Activated B cell treated with CpG ODN at 0.5 μM for 24 hours (primary cell): ENCODE measurements around the gene CDH20. TPM values are rescaled to one million over a fixed set of nuclear protein-coding genes. Genes with fewer than 3 reads are reported as not detected.

ENCODE experiments used
- ATAC-seq: fragments of 200-7000 bp; cut with Tn5 transposase; one replicate; pipeline ENCODE4 v1.10.0; 2021; ENCODE audit warnings: low read depth, mild to moderate bottlenecking, moderate library complexity
- CTCF ChIA-PET: fragments of 350-600 bp; sonication (Branson Sonifier 250); formaldehyde crosslinking; loops from one replicate; lab custom pipeline; 2021; ENCODE audit warnings: antibody characterized with exemption; lab: Charles Lee
- POLR2A ChIA-PET: fragments of 350-600 bp; sonication (Branson Sonifier 250); formaldehyde crosslinking; loops from one replicate; lab custom pipeline; 2021; ENCODE audit warnings: antibody characterized with exemption; lab: Charles Lee
- DNase-seq: peaks from one replicate; pipeline ENCODE4 v3.0.0; 2022
- H3K27ac Mint-ChIP-seq: one replicate; pipeline ENCODE4 v1.8.0; 2020; ENCODE audit warnings: mixed read lengths
- H3K27me3 Mint-ChIP-seq: one replicate; pipeline ENCODE4 v1.8.0; 2021; ENCODE audit warnings: mixed read lengths
- H3K36me3 Mint-ChIP-seq: one replicate; pipeline ENCODE4 v1.8.0; 2021; ENCODE audit warnings: low read depth, mixed read lengths
- H3K4me1 Mint-ChIP-seq: one replicate; pipeline ENCODE4 v1.8.0; 2021; ENCODE audit warnings: mixed read lengths
- H3K4me3 Mint-ChIP-seq: one replicate; pipeline ENCODE4 v1.8.0; 2020; ENCODE audit warnings: mild to moderate bottlenecking, mixed read lengths
- H3K9me3 Mint-ChIP-seq: one replicate; pipeline ENCODE4 v1.8.0; 2020; ENCODE audit warnings: mixed read lengths
- CTCF ChIP-seq: fragments of 200-600 bp; IDR thresholded peaks from one replicate; pipeline ENCODE4 v1.8.0; 2022; ENCODE audit warnings: antibody characterized with exemption, mild to moderate bottlenecking
- intact Hi-C: fragments of 100-400 bp; cut with micrococcal nuclease; formaldehyde crosslinking; loops from one replicate; pipeline ENCODE4 v1.15.1; 2024
- total RNA-seq: library from RNA; stranded (reverse); gene quantifications from 2 replicates; pipeline ENCODE4 v1.2.3, GENCODE V29; 2022

The CDH20 gene
- 0.07 TPM in 1 of 2 replicates, not detected in the other for total RNA-seq

DNA sequence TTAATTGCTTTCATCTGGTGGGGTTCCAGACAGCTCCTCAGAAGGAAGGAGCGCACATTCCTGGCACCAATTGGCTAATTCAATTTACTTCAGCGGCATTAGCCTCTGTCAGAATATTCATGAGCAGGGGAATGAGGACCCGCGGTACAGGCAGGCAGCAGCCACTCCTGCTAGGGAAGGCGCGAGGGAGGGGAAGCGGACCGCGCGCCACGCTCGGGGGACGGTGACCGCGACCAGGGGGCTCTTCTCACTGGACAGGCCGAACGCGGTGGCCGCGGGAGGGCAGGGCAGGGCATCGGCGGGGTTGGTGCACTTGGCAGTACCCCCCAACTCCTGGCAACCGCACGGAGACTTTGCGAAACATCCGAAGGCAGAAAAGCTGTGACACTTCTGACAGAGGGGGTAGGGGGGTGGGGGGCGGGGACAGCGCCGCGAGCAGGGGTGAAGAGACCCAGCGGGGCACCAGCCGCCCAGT is at the start of gene CDH20:
Gene CDH20, plus strand, starts transcription at position 160 of the 475 bp plus-strand sequence.
- ChIA-PET POLR2A (no interaction called here), CTCF (no interaction called here)
- H3K27me3 Mint-ChIP-seq, result peaks cover 31% of the 10 kb centered on the region
- DNase-seq, result no peak
- intact Hi-C loops, result no loop called here
- H3K27ac Mint-ChIP-seq, result no peak within 1 kb of the TSS
- TF ChIP-seq CTCF, result no peak
- H3K4me1 Mint-ChIP-seq, result peaks cover 3% of the 10 kb centered on the region
- no peak for ATAC-seq
- H3K9me3 Mint-ChIP-seq, result no peaks in the 10 kb centered on the region
- H3K36me3 Mint-ChIP-seq, result no peaks in the 10 kb centered on the region
- H3K4me3 Mint-ChIP-seq, result no peak within 1 kb of the TSS

GRCh38 chr18:61284039-61284438 is 49.2 kb upstream of the CDH20 start:
- Mint-ChIP-seq H3K36me3 (no peaks in the 10 kb centered on the region), H3K4me1 (no peaks in the 10 kb centered on the region), H3K9me3 (peaks cover 8% of the 10 kb centered on the region), H3K27ac (no peak overlapping the region), H3K4me3 (no peak overlapping the region), H3K27me3 (no peaks in the 10 kb centered on the region)
- ATAC-seq, result no peak
- CTCF ChIA-PET, result no interaction called here
- DNase-seq, result no peak
- no peak for TF ChIP-seq CTCF
- intact Hi-C loops, result no loop called here
- POLR2A ChIA-PET, result no interaction called here

- DNase-seq (no peak), ATAC-seq (no peak)
- ChIA-PET POLR2A (no interaction called here), CTCF (no interaction called here)
- TF ChIP-seq CTCF, result no peak
- Mint-ChIP-seq H3K27me3 (no peaks in the 10 kb centered on the region), H3K36me3 (no peaks in the 10 kb centered on the region), H3K4me3 (no peak overlapping the region), H3K4me1 (no peaks in the 10 kb centered on the region), H3K27ac (no peak overlapping the region), H3K9me3 (peaks cover 3% of the 10 kb centered on the region)
- intact Hi-C loops, result no loop called here
These were observed 47.5 kb upstream of the CDH20 start for GRCh38 chr18:61285777-61286176.

GRCh38 chr18:61286867-61287266 is 46.4 kb upstream of the CDH20 start:
- Mint-ChIP-seq H3K27me3 (no peaks in the 10 kb centered on the region), H3K27ac (no peak overlapping the region), H3K36me3 (no peaks in the 10 kb centered on the region), H3K4me1 (no peaks in the 10 kb centered on the region), H3K4me3 (no peak overlapping the region), H3K9me3 (no peaks in the 10 kb centered on the region)
- ATAC-seq (no peak), DNase-seq (no peak)
- POLR2A ChIA-PET, result no interaction called here
- TF ChIP-seq CTCF, result no peak
- CTCF ChIA-PET, result no interaction called here
- intact Hi-C loops, result no loop called here

- Mint-ChIP-seq H3K27me3 (no peaks in the 10 kb centered on the region), H3K4me1 (no peaks in the 10 kb centered on the region), H3K27ac (no peak overlapping the region), H3K9me3 (no peaks in the 10 kb centered on the region), H3K4me3 (no peak overlapping the region), H3K36me3 (no peaks in the 10 kb centered on the region)
- ATAC-seq (no peak), DNase-seq (no peak)
- no peak for TF ChIP-seq CTCF
- intact Hi-C loops, result no loop called here
- ChIA-PET POLR2A (no interaction called here), CTCF (no interaction called here)
These were observed 42.6 kb upstream of the CDH20 start for GRCh38 chr18:61290616-61291015.
